A549 (cell line): ENCODE results near the gene INTS6. TPM values are rescaled to one million over a fixed set of nuclear protein-coding genes. Genes with fewer than 3 reads are reported as not detected.
A peak's percentile ranks its signal among the peaks of the same experiment; 100 is the strongest.

ENCODE experiments used
- ATAC-seq, 2 experiments: fragments of 200-7000 bp in 1 of 2; fragments of >200 bp in 1 of 2; cut with Nextera tagmentation in 1 of 2; cut with Tn5 transposase in 1 of 2; 3 replicates each; pipeline versions ENCODE4 v1.8.0 to v1.9.1; 2018 to 2020; ENCODE audit warnings: mild to moderate bottlenecking in 1 of 2, moderate library complexity in 1 of 2
- CTCF ChIA-PET: fragments of 300-600 bp; sonication (Branson Sonifier 250); formaldehyde crosslinking; extraction: SDS; loops from one replicate; lab custom pipeline; 2021; ENCODE audit warnings: antibody characterized with exemption, inconsistent platforms; lab: Yijun Ruan, JAX
- POLR2A ChIA-PET: fragments of 350-600 bp; formaldehyde crosslinking; extraction: SDS; loops from one replicate; lab custom pipeline; 2021; ENCODE audit warnings: antibody characterized with exemption, inconsistent platforms; lab: Yijun Ruan, JAX
- DNase-seq, 2 experiments: peaks; one replicate each; pipeline versions ENCODE4 v3.0.0 to v3.0.0-alpha.2; 2011 to 2016; ENCODE audit warnings: low read depth in 1 of 2, low spot score in 1 of 2
- FAIRE-seq: peaks from 2 replicates; lab custom pipeline; 2011; peaks lifted over from hg19 to GRCh38; lab: Jason Lieb, UNC
- H3K27ac ChIP-seq, 2 experiments: fragments of >200 bp; sonication (Bioruptor Twin); formaldehyde crosslinking; 3 replicates each; pipeline ENCODE4 v1.5.1; 2016 to 2017
- H3K4me1 ChIP-seq: fragments of >200 bp; sonication (Bioruptor Twin); formaldehyde crosslinking; 3 replicates; pipeline ENCODE4 v1.6.1; 2016
- H3K4me2 ChIP-seq: fragments of >200 bp; sonication (Bioruptor Twin); formaldehyde crosslinking; 3 replicates; pipeline ENCODE4 v1.6.1; 2016
- H3K4me3 ChIP-seq: fragments of >200 bp; sonication (Bioruptor Twin); formaldehyde crosslinking; 3 replicates; pipeline ENCODE4 v1.5.1; 2016
- H3K9me3 ChIP-seq: fragments of >200 bp; sonication (Bioruptor Twin); formaldehyde crosslinking; 3 replicates; pipeline ENCODE4 v1.6.1; 2016
- BHLHE40 ChIP-seq: IDR thresholded peaks from 2 replicates; pipeline ENCODE4 v1.6.1; 2012; ENCODE audit warnings: low read depth, low read length, inconsistent platforms
- CBX8 ChIP-seq: fragments of 200-600 bp; sonication (generic); IDR thresholded peaks from 2 replicates; pipeline ENCODE4 v1.6.1; 2016
- EHF ChIP-seq: fragments of 250-450 bp; sonication (Bioruptor Pico); IDR thresholded peaks from 2 replicates; pipeline ENCODE4 v1.5.0; 2020; ENCODE audit warnings: mild to moderate bottlenecking
- EHMT2 ChIP-seq: fragments of 200-600 bp; sonication (generic); IDR thresholded peaks from 2 replicates; pipeline ENCODE4 v1.6.1; 2016; ENCODE audit warnings: antibody characterized with exemption, low read depth, mild to moderate bottlenecking, moderate library complexity
- EP300 ChIP-seq, 2 experiments: fragments of >200 bp; sonication (Bioruptor Twin); formaldehyde crosslinking; IDR thresholded peaks; 2 replicates in 1 of 2; 3 replicates in 1 of 2; pipeline ENCODE4 v1.6.1; 2016 to 2017
- FOSL2 ChIP-seq, 2 experiments: fragments of 450-650 bp in 1 of 2; fragments of >200 bp in 1 of 2; sonication (Bioruptor Twin) in 1 of 2; formaldehyde crosslinking; IDR thresholded peaks; 2 replicates each; pipeline versions ENCODE4 v1.5.0 to v1.6.1; 2016 to 2020; ENCODE audit warnings: mild to moderate bottlenecking in 1 of 2, moderate library complexity in 1 of 2
- HEYL ChIP-seq: fragments of 250-450 bp; sonication (Bioruptor Pico); IDR thresholded peaks from 2 replicates; pipeline ENCODE4 v1.8.0; 2021; ENCODE audit warnings: mild to moderate bottlenecking, moderate library complexity
- HOXA7 ChIP-seq: fragments of 250-450 bp; sonication (Bioruptor Pico); IDR thresholded peaks from 2 replicates; pipeline ENCODE4 v1.5.0; 2020; ENCODE audit warnings: mild to moderate bottlenecking, moderate library complexity
- JUN ChIP-seq, 2 experiments: fragments of >200 bp; sonication (Bioruptor Twin); formaldehyde crosslinking; IDR thresholded peaks; 2 replicates in 1 of 2; 3 replicates in 1 of 2; pipeline ENCODE4 v1.6.1; 2016 to 2017
- JUNB ChIP-seq: fragments of >200 bp; sonication (Bioruptor Twin); formaldehyde crosslinking; IDR thresholded peaks from 2 replicates; pipeline ENCODE4 v1.6.1; 2016
- MAZ ChIP-seq: fragments of 150-350 bp; IDR thresholded peaks from 2 replicates; pipeline ENCODE4 v1.6.1; 2014; ENCODE audit warnings: antibody characterized with exemption, low read depth, low read length, borderline replicate concordance
- NFE2L2 ChIP-seq: fragments of 150-350 bp; conservative IDR thresholded peaks from 2 replicates; pipeline ENCODE4 v1.6.1; 2014; ENCODE audit warnings: low read length
- NPAS2 ChIP-seq: fragments of 250-450 bp; sonication (Bioruptor Pico); IDR thresholded peaks from 2 replicates; pipeline ENCODE4 v1.8.0; 2022; ENCODE audit warnings: mild to moderate bottlenecking, moderate library complexity, borderline replicate concordance
- NR3C1 ChIP-seq: fragments of >200 bp; sonication (Bioruptor Twin); formaldehyde crosslinking; IDR thresholded peaks from 3 replicates; pipeline ENCODE4 v1.6.1; 2017
- PHF8 ChIP-seq: fragments of 200-600 bp; sonication (generic); IDR thresholded peaks from 2 replicates; pipeline ENCODE4 v1.6.1; 2016; ENCODE audit warnings: low read depth, mild to moderate bottlenecking, antibody characterized with exemption, moderate library complexity, borderline replicate concordance
- POLR2A ChIP-seq: IDR thresholded peaks from 2 replicates; pipeline ENCODE4 v1.6.1; 2012; ENCODE audit warnings: mild to moderate bottlenecking, low read length
- RARB ChIP-seq: fragments of 250-450 bp; sonication (Bioruptor Pico); IDR thresholded peaks from 2 replicates; pipeline ENCODE4 v1.8.0; 2021; ENCODE audit warnings: mild to moderate bottlenecking, moderate library complexity
- RFX5 ChIP-seq: fragments of 450-650 bp; IDR thresholded peaks from 2 replicates; pipeline ENCODE4 v1.7.1; 2014; ENCODE audit warnings: antibody characterized with exemption, mild to moderate bottlenecking, moderate library complexity
- TP53 ChIP-seq: fragments of 250-450 bp; sonication (Bioruptor Pico); IDR thresholded peaks from 2 replicates; pipeline ENCODE4 v1.5.0; 2021; ENCODE audit warnings: mild to moderate bottlenecking, moderate library complexity
- ZFP36 ChIP-seq: fragments of 450-650 bp; IDR thresholded peaks from 2 replicates; pipeline ENCODE4 v1.6.1; 2014; ENCODE audit warnings: borderline replicate concordance; ENCODE audit not compliant: partially characterized antibody
- ZNF302 ChIP-seq: fragments of 250-450 bp; sonication (Bioruptor Pico); IDR thresholded peaks from 2 replicates; pipeline ENCODE4 v1.9.0; 2021; ENCODE audit warnings: inconsistent platforms, mild to moderate bottlenecking, moderate library complexity
- ZSCAN20 ChIP-seq: fragments of 250-450 bp; sonication (Bioruptor Pico); IDR thresholded peaks from 2 replicates; pipeline ENCODE4 v1.8.0; 2022; ENCODE audit warnings: mild to moderate bottlenecking, moderate library complexity
- WGBS: methylation state at CpG from one replicate; pipeline ENCODE4 v1.1.6; 2017; ENCODE audit errors: missing lambda C conversion rate; 5-methylcytosine and 5-hydroxymethylcytosine counted together
- polyA plus RNA-seq, 4 experiments: library from polyadenylated mRNA; depleted of rRNA in 3 of 4; stranded (reverse); fragments of >200 nt; fragmentation: RNase III in 1 of 4; extraction: RNeasy Plus Mini Kit Qiagen cat#74134 plus additional on column Dnase treatment in 1 of 4; gene quantifications; 2 replicates in 3 of 4; 3 replicates in 1 of 4; pipeline ENCODE4 v1.2.3, GENCODE V29; 2011 to 2017
- TF ChIP-seq, protein P1 (sequence below): fragments of 150-350 bp; IDR thresholded peaks from 2 replicates; pipeline ENCODE4 v1.6.1; 2014; ENCODE audit warnings: low read depth, mild to moderate bottlenecking, low read length
- TF ChIP-seq, protein P2 (sequence below): IDR thresholded peaks from 2 replicates; pipeline ENCODE4 v1.6.1; 2012
- TF ChIP-seq, protein P3 (sequence below): fragments of >200 bp; sonication (Bioruptor Twin); formaldehyde crosslinking; IDR thresholded peaks from 2 replicates; pipeline ENCODE4 v1.6.1; 2016
- TF ChIP-seq, protein P4 (sequence below): fragments of 450-650 bp; IDR thresholded peaks from 2 replicates; pipeline ENCODE4 v1.6.1; 2014; ENCODE audit warnings: antibody characterized with exemption
- TF ChIP-seq, protein P5 (sequence below): IDR thresholded peaks from 2 replicates; pipeline ENCODE4 v1.6.1; 2012; ENCODE audit warnings: low read depth, borderline replicate concordance
- TF ChIP-seq, protein P6 (sequence below): fragments of 200-600 bp; sonication (generic); IDR thresholded peaks from 2 replicates; pipeline ENCODE4 v1.6.1; 2016; ENCODE audit warnings: antibody characterized with exemption, mild to moderate bottlenecking, moderate library complexity

The INTS6 gene
- polyA plus RNA-seq, 2 of the 4 experiments (the other 2 are of a cell fraction), result 11.5 to 37.1 TPM

DNA sequence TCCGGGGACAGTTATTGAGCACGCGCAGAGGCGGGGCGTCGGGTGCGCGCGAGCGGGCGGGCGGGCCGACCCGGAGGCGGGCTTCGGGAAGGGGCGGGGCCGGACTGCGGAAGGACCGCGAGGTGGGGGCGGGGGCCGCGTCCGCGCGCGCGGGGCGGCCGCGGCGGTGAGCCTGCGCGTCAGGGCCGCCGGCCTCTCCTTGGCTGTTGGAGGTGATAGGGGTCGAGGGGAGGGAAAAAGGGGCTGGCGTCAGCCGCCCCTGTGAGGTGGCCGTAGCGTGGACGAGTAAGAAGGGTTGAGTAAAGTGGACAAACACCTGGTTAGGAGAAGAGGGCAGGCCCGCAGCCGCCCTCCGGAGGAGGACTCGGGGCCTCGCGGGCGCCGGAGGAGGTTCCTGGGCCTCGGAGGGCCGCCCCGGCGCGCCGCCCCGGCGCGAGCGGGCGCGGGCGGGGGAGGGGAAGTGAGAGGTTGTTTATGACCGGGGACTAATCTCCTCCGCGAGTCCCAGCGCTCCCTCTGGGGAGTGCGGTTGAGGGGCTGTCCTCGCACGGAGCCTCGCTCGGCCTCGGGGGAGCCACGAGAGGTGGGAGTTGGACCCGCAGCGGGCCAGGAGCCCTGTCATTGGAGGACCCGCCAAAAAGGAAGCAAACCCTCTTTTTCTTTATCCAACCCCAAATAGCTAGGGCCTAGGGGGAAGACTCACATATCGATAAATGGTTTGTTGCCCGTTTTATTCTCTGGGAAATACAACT, 547 bp upstream of the INTS6 start:
- H3K4me2 ChIP-seq, result peak overlapping the region; percentile 96
- peaks cover 31% of the 10 kb centered on the region for H3K4me1 ChIP-seq
- H3K9me3 ChIP-seq, result no peaks in the 10 kb centered on the region
- ChIA-PET POLR2A (interaction anchor here (0.5 to 3.8 kb wide), 58 partner anchors 9 to 361 kb away, joined by 3 to 43 read pairs (median 4); partner anchors contain the start of gene WDFY2), CTCF (interaction anchor here (0.7 to 2.1 kb wide), 3 partner anchors 9 to 344 kb away, joined by 3 to 10 read pairs (median 4); no protein-coding TSS in a partner anchor)
- 2% methylated on average over 15 of the region's 80 CpGs for WGBS
- FAIRE-seq (no peak), ATAC-seq (peak; percentile 66 to 67), DNase-seq (peak in 1 of 2 experiments; percentile 41)
- peak overlapping the region; percentile 67 for H3K4me3 ChIP-seq
- TF ChIP-seq, protein P1, sequence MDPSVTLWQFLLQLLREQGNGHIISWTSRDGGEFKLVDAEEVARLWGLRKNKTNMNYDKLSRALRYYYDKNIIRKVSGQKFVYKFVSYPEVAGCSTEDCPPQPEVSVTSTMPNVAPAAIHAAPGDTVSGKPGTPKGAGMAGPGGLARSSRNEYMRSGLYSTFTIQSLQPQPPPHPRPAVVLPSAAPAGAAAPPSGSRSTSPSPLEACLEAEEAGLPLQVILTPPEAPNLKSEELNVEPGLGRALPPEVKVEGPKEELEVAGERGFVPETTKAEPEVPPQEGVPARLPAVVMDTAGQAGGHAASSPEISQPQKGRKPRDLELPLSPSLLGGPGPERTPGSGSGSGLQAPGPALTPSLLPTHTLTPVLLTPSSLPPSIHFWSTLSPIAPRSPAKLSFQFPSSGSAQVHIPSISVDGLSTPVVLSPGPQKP, result no peak
- TF ChIP-seq PHF8 (peak; percentile 70), JUNB (no peak), EP300 (IDR thresholded peaks at IDR 0.05) (no peak), POLR2A (peak; percentile 39), FOSL2 (IDR thresholded peaks at IDR 0.05) (no peak), FOSL2 (CRISPR knock-in tag; IDR thresholded peaks at IDR 0.05) (no peak), HOXA7 (CRISPR knock-in tag) (no peak), JUN (IDR thresholded peaks at IDR 0.05) (no peak; a peak in 2 of 5 replicates), MAZ (no peak), NFE2L2 (no peak), BHLHE40 (no peak), HEYL (CRISPR knock-in tag) (no peak), TP53 (CRISPR knock-in tag) (0 out of 2 replicates have a peak, but pooled peaks have one; percentile 19), RFX5 (no peak), NPAS2 (CRISPR knock-in tag) (no peak), ZFP36 (no peak), ZNF302 (CRISPR knock-in tag) (no peak), EHF (CRISPR knock-in tag) (0 out of 2 replicates have a peak, but pooled peaks have one; percentile 27), RARB (no peak), EHMT2 (no peak), NR3C1 (no peak), CBX8 (no peak), ZSCAN20 (CRISPR knock-in tag) (no peak)
- TF ChIP-seq, protein P2, sequence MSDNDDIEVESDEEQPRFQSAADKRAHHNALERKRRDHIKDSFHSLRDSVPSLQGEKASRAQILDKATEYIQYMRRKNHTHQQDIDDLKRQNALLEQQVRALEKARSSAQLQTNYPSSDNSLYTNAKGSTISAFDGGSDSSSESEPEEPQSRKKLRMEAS, result peak; percentile 27; the same call in 1 of the 2 replicates
- TF ChIP-seq, protein P3, sequence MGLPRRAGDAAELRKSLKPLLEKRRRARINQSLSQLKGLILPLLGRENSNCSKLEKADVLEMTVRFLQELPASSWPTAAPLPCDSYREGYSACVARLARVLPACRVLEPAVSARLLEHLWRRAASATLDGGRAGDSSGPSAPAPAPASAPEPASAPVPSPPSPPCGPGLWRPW, result no peak
- TF ChIP-seq, protein P4, sequence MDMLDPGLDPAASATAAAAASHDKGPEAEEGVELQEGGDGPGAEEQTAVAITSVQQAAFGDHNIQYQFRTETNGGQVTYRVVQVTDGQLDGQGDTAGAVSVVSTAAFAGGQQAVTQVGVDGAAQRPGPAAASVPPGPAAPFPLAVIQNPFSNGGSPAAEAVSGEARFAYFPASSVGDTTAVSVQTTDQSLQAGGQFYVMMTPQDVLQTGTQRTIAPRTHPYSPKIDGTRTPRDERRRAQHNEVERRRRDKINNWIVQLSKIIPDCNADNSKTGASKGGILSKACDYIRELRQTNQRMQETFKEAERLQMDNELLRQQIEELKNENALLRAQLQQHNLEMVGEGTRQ, result no peak
- TF ChIP-seq, protein P5, sequence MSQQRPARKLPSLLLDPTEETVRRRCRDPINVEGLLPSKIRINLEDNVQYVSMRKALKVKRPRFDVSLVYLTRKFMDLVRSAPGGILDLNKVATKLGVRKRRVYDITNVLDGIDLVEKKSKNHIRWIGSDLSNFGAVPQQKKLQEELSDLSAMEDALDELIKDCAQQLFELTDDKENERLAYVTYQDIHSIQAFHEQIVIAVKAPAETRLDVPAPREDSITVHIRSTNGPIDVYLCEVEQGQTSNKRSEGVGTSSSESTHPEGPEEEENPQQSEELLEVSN, result 0 out of 2 replicates have a peak, but pooled peaks have one; percentile 23
- TF ChIP-seq, protein P6, sequence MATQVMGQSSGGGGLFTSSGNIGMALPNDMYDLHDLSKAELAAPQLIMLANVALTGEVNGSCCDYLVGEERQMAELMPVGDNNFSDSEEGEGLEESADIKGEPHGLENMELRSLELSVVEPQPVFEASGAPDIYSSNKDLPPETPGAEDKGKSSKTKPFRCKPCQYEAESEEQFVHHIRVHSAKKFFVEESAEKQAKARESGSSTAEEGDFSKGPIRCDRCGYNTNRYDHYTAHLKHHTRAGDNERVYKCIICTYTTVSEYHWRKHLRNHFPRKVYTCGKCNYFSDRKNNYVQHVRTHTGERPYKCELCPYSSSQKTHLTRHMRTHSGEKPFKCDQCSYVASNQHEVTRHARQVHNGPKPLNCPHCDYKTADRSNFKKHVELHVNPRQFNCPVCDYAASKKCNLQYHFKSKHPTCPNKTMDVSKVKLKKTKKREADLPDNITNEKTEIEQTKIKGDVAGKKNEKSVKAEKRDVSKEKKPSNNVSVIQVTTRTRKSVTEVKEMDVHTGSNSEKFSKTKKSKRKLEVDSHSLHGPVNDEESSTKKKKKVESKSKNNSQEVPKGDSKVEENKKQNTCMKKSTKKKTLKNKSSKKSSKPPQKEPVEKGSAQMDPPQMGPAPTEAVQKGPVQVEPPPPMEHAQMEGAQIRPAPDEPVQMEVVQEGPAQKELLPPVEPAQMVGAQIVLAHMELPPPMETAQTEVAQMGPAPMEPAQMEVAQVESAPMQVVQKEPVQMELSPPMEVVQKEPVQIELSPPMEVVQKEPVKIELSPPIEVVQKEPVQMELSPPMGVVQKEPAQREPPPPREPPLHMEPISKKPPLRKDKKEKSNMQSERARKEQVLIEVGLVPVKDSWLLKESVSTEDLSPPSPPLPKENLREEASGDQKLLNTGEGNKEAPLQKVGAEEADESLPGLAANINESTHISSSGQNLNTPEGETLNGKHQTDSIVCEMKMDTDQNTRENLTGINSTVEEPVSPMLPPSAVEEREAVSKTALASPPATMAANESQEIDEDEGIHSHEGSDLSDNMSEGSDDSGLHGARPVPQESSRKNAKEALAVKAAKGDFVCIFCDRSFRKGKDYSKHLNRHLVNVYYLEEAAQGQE, result no peak
- H3K27ac ChIP-seq, result peak overlapping the region; percentile 97 to 99
